Measurements from ENCODE around the gene ZAR1L. TPM values are rescaled to one million over a fixed set of nuclear protein-coding genes. Genes with fewer than 3 reads are reported as not detected.

Gene ZAR1L
- total RNA-seq, 2 experiments from 2014 or later = not detected

- peaks cover 13% of the 10 kb centered on the region for H3K4me1 Mint-ChIP-seq (ENCODE audit: low read depth)
- POLR2A ChIA-PET = no interaction called here
Observed at GRCh38 chr13:32317716-32318465, 2.7 kb upstream of the ZAR1L start.

GRCh38 chr13:32316501-32316900 lies 1.3 kb upstream of the ZAR1L start:
- DNase-seq = no peak
- Mint-ChIP-seq H3K27me3 (no peaks in the 10 kb centered on the region), H3K4me1 (ENCODE audit: low read depth) (peaks cover 13% of the 10 kb centered on the region), H3K4me3 (peak overlapping the region; percentile 95), H3K27ac (peak overlapping the region; percentile 99), H3K9me3 (no peaks in the 10 kb centered on the region), H3K36me3 (peaks cover 15% of the 10 kb centered on the region)
- ChIA-PET POLR2A (interaction anchor here (2.2 to 2.6 kb wide), 3 partner anchors 16 to 221 kb away, joined by 11 to 38 read pairs (median 13); partner anchors contain the start of genes N4BP2L1 and N4BP2L2), CTCF (interaction anchor here (1.2 to 2.7 kb wide), 2 partner anchors 48 to 69 kb away, joined by 3 to 11 read pairs; no protein-coding TSS in a partner anchor)
- intact Hi-C loops (cut with micrococcal nuclease) = loop anchor here (1.0 to 10.0 kb wide), 3 partner anchors 91 to 328 kb away; partner anchors contain the start of gene N4BP2L2

More at GRCh38 chr13:32317716-32318465, 2.7 kb upstream of the ZAR1L start:
- Mint-ChIP-seq H3K27ac (no peak overlapping the region), H3K27me3 (no peaks in the 10 kb centered on the region), H3K9me3 (no peaks in the 10 kb centered on the region), H3K4me3 (no peak overlapping the region), H3K36me3 (peaks cover 22% of the 10 kb centered on the region)
- intact Hi-C loops (cut with micrococcal nuclease) = loop anchor here (5.0 to 10.0 kb wide), 2 partner anchors 89 to 327 kb away; no protein-coding TSS in a partner anchor
- no peak for DNase-seq
- CTCF ChIA-PET = interaction anchor here (0.8 to 1.2 kb wide), 2 partner anchors 15 to 50 kb away, joined by 3 read pairs; no protein-coding TSS in a partner anchor

GRCh38 chr13:32316028-32316339 lies 821 bp upstream of the ZAR1L start:
- Mint-ChIP-seq H3K9me3 (no peaks in the 10 kb centered on the region), H3K27me3 (no peaks in the 10 kb centered on the region), H3K36me3 (peaks cover 15% of the 10 kb centered on the region), H3K27ac (peak overlapping the region; percentile 99), H3K4me1 (ENCODE audit: low read depth) (peaks cover 13% of the 10 kb centered on the region), H3K4me3 (peak overlapping the region; percentile 95)
- intact Hi-C loops (cut with micrococcal nuclease) = loop anchor here (1.0 to 10.0 kb wide), 3 partner anchors 91 to 329 kb away; partner anchors contain the start of gene N4BP2L2
- no peak for DNase-seq
- ChIA-PET CTCF (interaction anchor here (0.9 to 3.1 kb wide), 8 partner anchors 14 to 265 kb away, joined by 3 to 13 read pairs (median 4); no protein-coding TSS in a partner anchor), POLR2A (interaction anchor here (0.7 to 2.6 kb wide), 9 partner anchors 14 to 1363 kb away, joined by 3 to 38 read pairs (median 3); partner anchors contain the start of genes N4BP2L1, N4BP2L2 and PDS5B)

GRCh38 chr13:32314271-32315237 lies 609 bp downstream of the ZAR1L start:
- peak overlapping the region; percentile 99 for H3K27ac Mint-ChIP-seq
- peak overlapping the region; percentile 95 for H3K4me3 Mint-ChIP-seq
- DNase-seq = peak; percentile 74
- peaks cover 17% of the 10 kb centered on the region for H3K4me1 Mint-ChIP-seq (ENCODE audit: low read depth)
- intact Hi-C loops (cut with micrococcal nuclease) = loop anchor here (1.0 to 10.0 kb wide), 9 partner anchors 13 to 1229 kb away; partner anchors contain the start of genes N4BP2L1 and PDS5B
- no peaks in the 10 kb centered on the region for H3K27me3 Mint-ChIP-seq
- ChIA-PET POLR2A (interaction anchor here (1.0 to 2.6 kb wide), 12 partner anchors 14 to 1364 kb away, joined by 3 to 38 read pairs (median 4); partner anchors contain the start of genes N4BP2L1, N4BP2L2 and PDS5B), CTCF (interaction anchor here (0.7 to 3.1 kb wide), 9 partner anchors 18 to 404 kb away, joined by 3 to 13 read pairs (median 4); no protein-coding TSS in a partner anchor)
- peaks cover 12% of the 10 kb centered on the region for H3K36me3 Mint-ChIP-seq
- no peaks in the 10 kb centered on the region for H3K9me3 Mint-ChIP-seq

GRCh38 chr13:32311188-32311897 lies 3.8 kb downstream of the ZAR1L start:
- Mint-ChIP-seq H3K4me3 (no peak overlapping the region), H3K36me3 (peaks cover 2% of the 10 kb centered on the region), H3K27ac (no peak overlapping the region), H3K9me3 (no peaks in the 10 kb centered on the region), H3K27me3 (no peaks in the 10 kb centered on the region), H3K4me1 (ENCODE audit: low read depth) (peaks cover 15% of the 10 kb centered on the region)
- CTCF ChIA-PET = interaction anchor here (1.5 to 2.0 kb wide), 2 partner anchors 42 to 64 kb away, joined by 5 to 9 read pairs; no protein-coding TSS in a partner anchor
- no peak for DNase-seq
- POLR2A ChIA-PET = no interaction called here
- intact Hi-C loops (cut with micrococcal nuclease) = loop anchor here (5.0 to 10.0 kb wide), 2 partner anchors 294 to 333 kb away; no protein-coding TSS in a partner anchor

- H3K27me3 Mint-ChIP-seq = no peaks in the 10 kb centered on the region
- peak; percentile 17 for DNase-seq
- intact Hi-C loops (cut with micrococcal nuclease) = loop anchor here (1.0 to 10.0 kb wide), 5 partner anchors 42 to 400 kb away; no protein-coding TSS in a partner anchor
- no peaks in the 10 kb centered on the region for H3K9me3 Mint-ChIP-seq
- ChIA-PET CTCF (interaction anchor here (1.5 to 2.0 kb wide), 2 partner anchors 41 to 63 kb away, joined by 5 to 9 read pairs; no protein-coding TSS in a partner anchor), POLR2A (no interaction called here)
- peaks cover 15% of the 10 kb centered on the region for H3K4me1 Mint-ChIP-seq (ENCODE audit: low read depth)
- H3K27ac Mint-ChIP-seq = no peak overlapping the region
- no peak overlapping the region for H3K4me3 Mint-ChIP-seq
- peaks cover 2% of the 10 kb centered on the region for H3K36me3 Mint-ChIP-seq
Observed at GRCh38 chr13:32310134-32310706, 4.9 kb downstream of the ZAR1L start.

- Mint-ChIP-seq H3K9me3 (no peaks in the 10 kb centered on the region), H3K4me1 (ENCODE audit: low read depth) (peaks cover 10% of the 10 kb centered on the region), H3K36me3 (no peaks in the 10 kb centered on the region), H3K4me3 (no peak overlapping the region), H3K27me3 (no peaks in the 10 kb centered on the region), H3K27ac (no peak overlapping the region)
- intact Hi-C loops (cut with micrococcal nuclease) = loop anchor here (1.0 to 10.0 kb wide), 6 partner anchors 41 to 399 kb away; partner anchors contain the start of gene FRY
- POLR2A ChIA-PET = no interaction called here
- CTCF ChIA-PET = interaction anchor here (0.7 to 4.4 kb wide), 6 partner anchors 26 to 399 kb away, joined by 3 to 25 read pairs (median 4); no protein-coding TSS in a partner anchor
- no peak for DNase-seq
Observed at GRCh38 chr13:32309312-32310133, 5.6 kb downstream of the ZAR1L start.

GRCh38 chr13:32305646-32306045 lies 9.5 kb downstream of the ZAR1L start:
- ChIA-PET POLR2A (no interaction called here), CTCF (interaction anchor here (0.9 to 4.4 kb wide), 6 partner anchors 37 to 396 kb away, joined by 3 to 25 read pairs (median 6); no protein-coding TSS in a partner anchor)
- H3K4me3 Mint-ChIP-seq = no peak overlapping the region

GRCh38 chr13:32302461-32302860 lies 12.7 kb downstream of the ZAR1L start:
- Mint-ChIP-seq H3K4me3 (no peak overlapping the region), H3K4me1 (ENCODE audit: low read depth) (peaks cover 11% of the 10 kb centered on the region), H3K27me3 (peaks cover 7% of the 10 kb centered on the region), H3K36me3 (no peaks in the 10 kb centered on the region), H3K27ac (no peak overlapping the region), H3K9me3 (no peaks in the 10 kb centered on the region)
- ChIA-PET POLR2A (interaction anchor here (0.8 kb wide), 1 partner anchor 13 kb away, joined by 3 read pairs; the partner anchor contains the start of gene BRCA2), CTCF (interaction anchor here (0.6 to 1.5 kb wide), 4 partner anchors 13 to 57 kb away, joined by 3 to 4 read pairs (median 3); partner anchors contain the start of gene BRCA2)
- intact Hi-C loops (cut with micrococcal nuclease) = no loop called here
- DNase-seq = no peak

More at GRCh38 chr13:32305646-32306045, 9.5 kb downstream of the ZAR1L start:
- intact Hi-C loops (cut with micrococcal nuclease) = no loop called here
- H3K27me3 Mint-ChIP-seq = no peaks in the 10 kb centered on the region
- H3K36me3 Mint-ChIP-seq = no peaks in the 10 kb centered on the region
- peaks cover 8% of the 10 kb centered on the region for H3K4me1 Mint-ChIP-seq (ENCODE audit: low read depth)
- no peaks in the 10 kb centered on the region for H3K9me3 Mint-ChIP-seq
- H3K27ac Mint-ChIP-seq = no peak overlapping the region
- no peak for DNase-seq
